ENCODE results near the gene KRTAP4-7.
"Not testable (repeated sequence)": the region's sequence is repeated elsewhere in the genome, so short reads cannot be mapped to it uniquely, and the experiment has no call there.

KRTAP4-7 gene

GRCh38 chr17:41084100-41084856, at the start of gene KRTAP4-7:
KRTAP4-7 (plus strand) TSS chr17:41084150; CDS start chr17:41084207, 57 bp downstream.
- not testable (repeated sequence) for DNase-seq

DNA sequence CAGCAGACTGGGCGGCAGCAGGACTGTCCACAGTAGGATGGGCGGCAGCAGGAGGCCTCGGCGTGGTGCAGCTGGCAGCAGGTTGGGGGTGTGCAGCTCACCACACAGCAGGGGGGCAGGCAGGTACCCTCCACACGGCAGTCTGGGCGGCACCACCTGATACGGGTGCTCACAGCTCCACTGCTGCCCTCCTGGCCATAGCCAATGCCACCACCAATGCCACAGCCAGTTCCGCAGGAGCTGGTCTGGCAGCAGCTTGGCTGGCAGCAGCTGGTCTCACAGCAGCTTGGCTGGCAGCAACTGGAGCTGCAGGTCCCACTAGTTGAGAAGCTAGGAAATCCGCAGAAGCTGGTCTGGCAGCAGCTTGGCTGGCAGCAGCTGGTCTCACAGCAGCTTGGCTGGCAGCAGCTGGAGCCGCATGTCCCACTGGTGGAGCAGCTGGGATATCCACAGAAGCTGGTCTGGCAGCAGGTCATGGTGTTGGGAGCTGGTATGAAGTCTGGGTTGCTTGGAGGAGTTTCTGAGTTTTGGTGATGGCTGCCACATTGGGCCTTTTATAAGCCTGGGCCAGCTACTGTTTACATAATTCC, 49.5 kb upstream of the KRTAP4-7 start, which contains the start of gene KRTAP1-3:
Gene KRTAP1-3, minus strand, starts transcription at position 529 of the 590 bp plus-strand sequence. Its CDS starts 53 bp downstream, at position 476.
- not testable (repeated sequence) for DNase-seq

GRCh38 chr17:41037853-41038350, 46.0 kb upstream of the KRTAP4-7 start:
- DNase-seq, result no peak

- not testable (repeated sequence) for DNase-seq
Measured at GRCh38 chr17:41040783-41041571, 43.0 kb upstream of the KRTAP4-7 start, which contains the start of gene KRTAP1-1. KRTAP1-1 (minus strand) TSS chr17:41041450; CDS start chr17:41041397, 53 bp downstream.

DNA sequence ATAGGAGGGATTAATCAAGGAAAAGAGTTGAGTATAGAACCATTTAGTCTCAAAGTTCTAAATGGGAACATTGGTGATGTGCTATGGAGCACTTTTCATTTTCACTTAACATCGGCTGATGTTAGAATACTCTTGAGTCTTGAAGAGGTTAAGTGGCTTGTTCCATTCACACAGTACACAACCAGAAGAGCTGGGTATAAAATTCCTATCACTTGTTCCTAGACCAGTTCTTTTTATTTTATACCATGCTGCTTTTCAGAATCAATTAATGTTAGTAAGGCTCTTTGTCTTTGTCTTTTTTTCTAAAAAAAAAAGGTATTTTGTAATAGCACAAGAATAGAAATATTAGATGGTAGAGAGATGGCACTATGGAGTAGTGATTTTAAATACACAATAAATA, 41.0 kb upstream of the KRTAP4-7 start:
- no peak for DNase-seq

DNA sequence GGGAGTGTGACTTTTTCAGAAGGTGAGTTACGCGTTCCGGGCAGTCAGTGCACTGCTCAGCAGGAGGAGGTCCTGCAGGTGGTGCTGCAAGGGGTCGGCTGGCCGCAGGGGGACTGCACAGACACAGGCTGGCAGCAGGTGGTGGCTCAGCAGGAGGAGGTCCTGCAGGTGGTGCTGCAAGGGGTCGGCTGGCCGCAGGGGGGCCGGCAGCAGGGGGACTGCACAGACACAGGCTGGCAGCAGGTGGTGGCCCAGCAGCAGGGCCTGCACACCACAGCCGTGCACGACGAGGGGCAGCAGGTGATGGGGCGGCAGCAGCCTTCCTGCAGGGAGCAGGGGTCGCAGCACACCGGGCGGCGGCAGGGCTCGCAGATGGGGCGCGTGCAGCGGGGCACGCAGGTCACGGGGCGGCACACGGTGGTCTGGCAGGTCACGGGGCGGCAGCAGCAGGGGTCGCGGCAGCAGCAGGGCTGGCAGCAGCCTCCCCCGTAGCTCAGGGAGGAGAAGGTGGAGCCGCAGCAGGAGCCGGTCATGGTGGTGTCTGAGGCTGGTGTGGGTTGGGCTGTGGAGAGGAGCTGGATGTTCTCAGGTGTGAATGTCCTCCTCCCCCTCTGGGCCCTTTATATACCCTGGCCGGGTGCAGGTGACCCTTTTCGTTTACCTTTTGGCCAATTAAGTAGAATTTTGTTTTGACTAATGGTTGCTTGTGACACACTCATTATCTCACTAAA, 37.0 kb upstream of the KRTAP4-7 start, which contains the start of gene KRTAP2-1:
Gene KRTAP2-1, minus strand, starts transcription at position 582 of the 731 bp plus-strand sequence. Its CDS starts 49 bp downstream, at position 533.
- not testable (repeated sequence) for DNase-seq

GRCh38 chr17:41048441-41048840, 35.5 kb upstream of the KRTAP4-7 start:
- DNase-seq, result no peak

GRCh38 chr17:41049110-41049509, 34.8 kb upstream of the KRTAP4-7 start:
- no peak for DNase-seq

- DNase-seq, result no peak
Measured at GRCh38 chr17:41052566-41052965, 31.4 kb upstream of the KRTAP4-7 start.

GRCh38 chr17:41054025-41054424, 29.9 kb upstream of the KRTAP4-7 start:
- DNase-seq, result no peak

DNA sequence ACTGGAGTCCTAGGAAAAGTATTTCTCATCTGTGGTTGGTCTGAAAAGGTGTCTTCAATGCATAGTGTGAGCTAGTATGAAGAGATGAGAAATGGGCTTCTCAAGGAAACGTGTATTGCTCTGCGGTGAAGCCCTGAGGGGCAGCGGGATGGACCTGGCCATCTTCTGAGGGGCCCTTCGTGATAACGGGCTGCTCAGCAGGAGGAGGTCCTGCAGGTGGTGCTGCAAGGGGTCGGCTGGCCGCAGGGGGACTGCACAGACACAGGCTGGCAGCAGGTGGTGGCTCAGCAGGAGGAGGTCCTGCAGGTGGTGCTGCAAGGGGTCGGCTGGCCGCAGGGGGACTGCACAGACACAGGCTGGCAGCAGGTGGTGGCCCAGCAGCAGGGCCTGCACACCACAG, 29.4 kb upstream of the KRTAP4-7 start:
- not testable (repeated sequence) for DNase-seq

GRCh38 chr17:41055130-41055529, 28.8 kb upstream of the KRTAP4-7 start, which contains the start of gene KRTAP2-2:
KRTAP2-2 (minus strand) TSS chr17:41055230; CDS start chr17:41055211, 19 bp downstream.
- not testable (repeated sequence) for DNase-seq

DNA sequence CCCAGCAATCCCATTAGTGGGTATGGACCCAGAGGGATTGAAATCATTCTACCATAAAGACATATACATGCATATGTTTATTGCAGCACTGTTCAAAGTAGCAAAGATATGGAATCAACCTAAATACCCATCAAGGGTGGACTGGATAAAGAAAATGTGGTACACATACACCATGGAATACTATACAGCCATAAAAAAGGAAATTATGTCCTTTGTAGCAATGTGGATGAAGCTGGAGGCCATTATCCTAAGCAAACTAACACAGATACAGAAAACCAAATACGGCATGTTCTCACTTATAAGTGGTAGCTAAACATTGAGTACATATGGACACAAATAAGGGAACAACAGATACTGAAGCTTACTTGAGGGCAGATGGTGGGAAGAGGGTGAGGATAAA, 26.4 kb upstream of the KRTAP4-7 start:
- no peak for DNase-seq

- no peak for DNase-seq
Measured at GRCh38 chr17:41058741-41059140, 25.2 kb upstream of the KRTAP4-7 start.

DNA sequence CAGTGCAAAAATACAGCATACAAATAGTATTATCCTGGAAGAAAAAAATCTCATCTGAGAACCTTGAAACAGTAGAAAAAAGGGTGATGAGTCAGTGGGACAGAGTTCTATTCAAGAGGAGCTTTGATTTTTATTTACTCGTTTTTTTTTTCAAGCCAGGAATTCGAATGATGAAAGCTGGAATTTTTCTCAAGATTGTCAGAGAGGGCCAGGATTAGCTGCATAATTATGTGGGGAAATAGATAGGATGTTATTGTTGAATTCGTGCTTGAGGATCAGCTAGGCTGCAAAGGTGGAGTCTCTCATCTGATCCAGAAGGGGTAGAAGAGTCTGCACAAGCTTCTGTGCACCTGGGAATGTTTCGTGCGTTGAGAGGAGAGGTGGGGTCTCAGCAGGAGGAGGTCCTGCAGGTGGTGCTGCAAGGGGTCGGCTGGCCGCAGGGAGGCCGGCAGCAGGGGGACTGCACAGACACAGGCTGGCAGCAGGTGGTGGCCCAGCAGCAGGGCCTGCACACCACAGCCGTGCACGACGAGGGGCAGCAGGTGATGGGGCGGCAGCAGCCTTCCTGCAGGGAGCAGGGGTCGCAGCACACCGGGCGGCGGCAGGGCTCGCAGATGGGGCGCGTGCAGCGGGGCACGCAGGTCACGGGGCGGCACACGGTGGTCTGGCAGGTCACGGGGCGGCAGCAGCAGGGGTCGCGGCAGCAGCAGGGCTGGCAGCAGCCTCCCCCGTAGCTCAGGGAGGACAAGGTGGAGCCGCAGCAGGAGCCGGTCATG, 24.5 kb upstream of the KRTAP4-7 start:
- not testable (repeated sequence) for DNase-seq

- no peak for DNase-seq
Measured at GRCh38 chr17:41060052-41060604, 23.8 kb upstream of the KRTAP4-7 start, which contains the start of gene KRTAP2-3. KRTAP2-3 (minus strand) TSS chr17:41060114; CDS start chr17:41060050, 64 bp downstream.

GRCh38 chr17:41061964-41062363, 22.0 kb upstream of the KRTAP4-7 start:
- DNase-seq, result no peak

DNA sequence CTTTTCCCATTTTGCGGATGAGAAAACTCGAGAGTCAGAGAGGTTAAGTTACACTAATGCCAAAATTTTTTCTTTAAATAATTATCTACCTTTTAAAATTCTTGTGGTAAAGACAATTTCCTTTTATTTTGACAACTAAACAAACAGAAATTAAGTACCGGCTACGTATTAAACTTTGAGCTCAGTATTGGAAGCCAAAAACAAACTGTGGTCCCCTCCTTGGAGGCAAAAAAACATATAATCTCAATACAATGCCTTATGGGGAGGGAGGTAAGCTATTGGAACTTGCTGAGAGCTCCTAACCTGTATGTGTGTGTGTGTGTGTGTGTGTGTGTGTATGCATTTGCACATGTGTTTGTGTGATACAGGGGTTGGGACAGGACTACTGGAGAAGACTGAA, 20.5 kb upstream of the KRTAP4-7 start:
- no peak for DNase-seq

DNA sequence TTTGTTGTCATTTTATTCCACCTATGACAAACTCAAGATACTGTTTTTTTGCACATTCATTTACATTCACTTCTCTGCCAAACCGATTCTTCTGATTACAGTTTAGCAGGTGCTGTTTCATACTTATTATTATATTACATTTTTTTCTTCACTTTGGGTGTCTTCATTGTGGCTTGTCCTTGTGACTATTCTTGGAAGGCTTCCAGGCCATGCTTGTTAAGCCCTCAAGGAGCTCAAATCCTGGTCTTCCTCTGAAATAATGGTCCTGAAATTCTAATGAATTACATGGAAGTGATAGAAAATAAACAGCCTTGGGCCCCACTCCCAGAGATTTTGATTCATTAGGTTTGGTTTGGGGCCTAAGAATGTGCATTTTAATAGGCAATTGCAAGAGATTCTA, 19.6 kb upstream of the KRTAP4-7 start:
- DNase-seq, result no peak

GRCh38 chr17:41065016-41065689, 18.8 kb upstream of the KRTAP4-7 start:
- not testable (repeated sequence) for DNase-seq
